Activated naive CD4-positive, alpha-beta T cell treated with anti-CD3 and anti-CD28 coated beads, Interleukin-2, amount 50 U/mL, for 16 hours (primary cell): ENCODE results near the gene SNRPD2.
"Not testable (repeated sequence)": the region's sequence is repeated elsewhere in the genome, so short reads cannot be mapped to it uniquely, and the experiment has no call there.

Experiments
- DNase-seq: peaks from one replicate; pipeline ENCODE4 v3.0.0-alpha.2; 2020

Gene SNRPD2

DNA sequence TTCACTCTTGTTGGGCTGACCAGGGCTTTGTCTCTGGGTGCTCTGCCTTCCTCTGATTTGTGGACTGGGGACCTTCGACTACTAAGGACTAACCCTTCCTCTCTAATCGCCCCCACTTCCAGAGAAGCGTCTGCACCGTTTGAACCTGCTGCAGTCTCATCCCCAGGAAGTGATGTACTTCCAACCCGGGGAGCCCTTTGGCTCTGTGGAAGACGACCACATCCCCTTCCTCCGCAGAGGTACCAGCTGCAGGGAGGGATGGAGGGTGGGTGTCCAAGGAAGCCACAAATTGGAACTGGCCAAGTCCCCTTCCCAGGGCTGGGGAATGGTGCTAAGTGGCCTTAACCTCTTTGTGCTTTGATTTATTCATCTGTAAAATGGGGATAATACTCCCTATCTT lies 9.9 kb upstream of the SNRPD2 start:
- no peak for DNase-seq

- peak; percentile 81 for DNase-seq
Measured at GRCh38 chr19:45693106-45693788, 1.5 kb upstream of the SNRPD2 start.

GRCh38 chr19:45692187-45693105 lies 693 bp upstream of the SNRPD2 start, which contains the start of gene QPCTL:
Gene QPCTL (plus strand): TSS chr19:45692666. CDS start chr19:45692704, 38 bp downstream.
- DNase-seq, result peak; percentile 98

- no peak for DNase-seq
Measured at GRCh38 chr19:45687599-45687998, 4.2 kb downstream of the SNRPD2 start.

DNA sequence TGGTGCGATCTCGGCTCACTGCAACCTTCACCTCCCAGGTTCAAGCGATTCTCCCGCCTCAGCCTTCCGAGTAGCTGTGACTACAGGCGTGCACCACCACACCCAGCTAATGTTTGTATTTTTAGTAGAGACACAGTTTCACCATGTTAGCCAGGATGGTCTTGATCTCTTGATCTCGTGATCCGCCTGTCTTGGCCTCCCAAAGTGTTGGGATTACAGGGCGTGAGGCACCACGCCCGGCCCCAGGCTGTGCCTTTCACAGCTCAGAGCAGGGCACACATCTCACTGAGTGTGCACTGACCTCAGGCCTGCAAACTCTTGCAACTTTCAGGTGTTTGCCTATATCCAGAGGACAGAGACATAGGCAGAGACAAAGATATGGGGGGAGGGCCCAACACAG lies 6.7 kb downstream of the SNRPD2 start:
- not testable (repeated sequence) for DNase-seq

DNA sequence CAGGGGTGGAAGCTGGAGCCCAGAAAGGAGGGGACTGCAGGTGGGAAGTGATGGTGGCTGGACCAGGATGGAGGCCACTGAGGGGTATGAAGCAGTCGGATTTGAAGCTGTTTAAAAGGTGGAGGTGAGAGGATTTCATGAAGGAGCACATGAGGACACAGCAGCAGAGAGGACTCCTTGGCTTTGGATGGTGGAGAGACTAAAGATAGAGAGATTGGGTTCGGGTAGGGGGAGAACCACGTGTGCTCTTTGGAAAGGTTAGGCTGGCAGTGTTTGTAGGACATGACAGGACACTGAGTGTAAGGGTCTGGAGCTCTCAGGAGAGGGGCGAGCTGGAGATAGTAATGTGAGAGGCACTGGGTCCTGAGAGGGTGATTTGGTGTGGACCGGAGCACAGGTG lies 8.8 kb downstream of the SNRPD2 start:
- no peak for DNase-seq

DNA sequence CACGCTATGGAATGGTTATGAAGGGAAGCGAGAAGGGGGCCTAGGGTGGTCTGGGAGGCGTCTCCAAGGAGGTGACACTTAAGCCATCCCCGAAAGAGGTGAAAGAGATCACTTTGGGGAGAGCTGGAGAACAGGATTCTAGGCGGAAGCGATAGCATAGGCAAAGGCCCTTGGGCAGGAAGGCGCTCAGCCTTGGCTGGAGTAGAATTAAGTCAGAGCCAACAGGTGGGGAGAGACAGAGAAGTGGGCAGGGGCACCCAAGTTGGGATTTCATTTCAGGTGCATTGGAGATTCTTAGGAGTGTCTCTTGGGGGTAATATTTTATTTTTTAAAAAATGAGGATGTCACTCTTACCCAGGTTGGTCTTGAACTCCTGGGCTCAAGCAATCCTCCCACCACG lies 9.6 kb downstream of the SNRPD2 start:
- DNase-seq, result no peak

- peak; percentile 83 for DNase-seq
Measured at GRCh38 chr19:45681391-45682015, 10.2 kb downstream of the SNRPD2 start.

- DNase-seq, result peak; percentile 89
Measured at GRCh38 chr19:45677351-45678230, 14.2 kb downstream of the SNRPD2 start.

DNA sequence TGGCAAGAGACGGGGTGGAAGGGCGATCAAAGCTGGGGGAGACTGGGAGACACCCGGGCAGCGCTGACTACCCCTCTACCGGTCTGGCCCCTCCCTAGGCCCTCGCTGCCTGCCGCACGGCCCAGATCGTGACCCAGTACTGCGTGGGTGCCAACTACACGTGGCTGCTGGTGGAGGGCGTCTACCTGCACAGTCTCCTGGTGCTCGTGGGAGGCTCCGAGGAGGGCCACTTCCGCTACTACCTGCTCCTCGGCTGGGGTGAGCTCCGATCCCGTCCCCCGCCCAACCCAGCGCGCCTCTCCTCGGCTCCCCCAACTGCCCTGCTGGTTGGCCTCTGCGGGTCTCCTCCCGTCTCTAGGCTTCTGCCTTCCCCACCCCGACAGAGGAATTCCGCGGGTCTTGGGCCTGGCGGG lies 14.9 kb downstream of the SNRPD2 start:
- peak; percentile 64 for DNase-seq

DNA sequence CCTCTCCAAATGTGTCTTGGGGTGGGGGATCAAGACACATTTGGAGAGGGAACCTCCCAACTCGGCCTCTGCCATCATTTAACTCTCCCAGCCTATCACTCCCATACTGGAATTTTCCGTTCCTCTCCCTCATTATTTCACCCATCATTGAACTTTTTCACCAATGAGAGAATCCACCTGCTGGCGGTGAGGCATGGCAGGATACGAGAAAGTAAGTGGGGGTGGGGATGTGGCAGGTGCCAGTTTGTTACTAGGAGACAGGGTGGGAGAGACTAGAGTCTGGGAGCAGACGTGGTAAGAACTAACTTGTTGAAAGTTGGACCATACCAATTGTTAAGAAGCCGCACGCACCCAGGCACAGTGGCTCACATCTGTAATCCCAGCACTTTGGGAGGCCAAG lies 16.8 kb downstream of the SNRPD2 start:
- DNase-seq, result no peak

DNA sequence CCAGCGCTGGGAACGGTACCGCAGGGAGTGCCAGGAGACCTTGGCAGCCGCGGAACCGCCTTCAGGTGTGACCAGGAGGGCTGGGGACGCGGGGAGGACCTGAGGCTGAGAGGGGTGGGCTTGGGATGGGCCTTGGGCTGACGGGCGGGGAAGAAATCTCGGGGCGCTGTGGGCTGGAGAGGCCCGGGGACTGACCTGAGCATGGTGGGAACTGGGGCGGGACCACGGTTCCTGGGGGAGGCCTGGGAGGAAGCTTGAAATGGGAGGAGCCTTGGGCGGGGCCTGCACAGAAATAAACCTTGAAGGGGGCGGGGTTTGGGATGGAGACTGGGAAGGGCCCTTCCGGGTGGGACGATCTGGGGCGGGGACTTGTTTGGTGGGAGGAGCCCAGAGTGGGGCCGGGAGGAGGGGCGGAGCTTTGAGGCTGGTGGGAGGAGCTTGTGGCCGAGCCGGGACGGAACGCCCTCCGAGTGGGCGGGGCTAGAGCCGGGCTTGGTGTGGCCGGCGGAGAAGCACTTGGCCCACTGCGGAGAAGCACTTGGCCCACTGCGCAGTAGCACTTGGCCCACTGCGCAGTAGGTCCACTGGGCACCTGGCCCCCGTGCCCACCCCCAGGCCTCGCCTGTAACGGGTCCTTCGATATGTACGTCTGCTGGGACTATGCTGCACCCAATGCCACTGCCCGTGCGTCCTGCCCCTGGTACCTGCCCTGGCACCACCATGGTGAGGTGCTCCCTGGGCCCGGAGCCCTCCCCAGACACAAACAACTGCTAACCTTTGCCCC lies 20.9 kb downstream of the SNRPD2 start:
- peak; percentile 58 for DNase-seq

GRCh38 chr19:45668342-45668871 lies 23.3 kb downstream of the SNRPD2 start:
- peak; percentile 45 for DNase-seq

GRCh38 chr19:45667620-45668341 lies 24.0 kb downstream of the SNRPD2 start, which contains the start of gene GIPR:
Gene GIPR (plus strand): TSS chr19:45668221. CDS start chr19:45669521, 1,300 bp downstream.
- peak; percentile 61 for DNase-seq

DNA sequence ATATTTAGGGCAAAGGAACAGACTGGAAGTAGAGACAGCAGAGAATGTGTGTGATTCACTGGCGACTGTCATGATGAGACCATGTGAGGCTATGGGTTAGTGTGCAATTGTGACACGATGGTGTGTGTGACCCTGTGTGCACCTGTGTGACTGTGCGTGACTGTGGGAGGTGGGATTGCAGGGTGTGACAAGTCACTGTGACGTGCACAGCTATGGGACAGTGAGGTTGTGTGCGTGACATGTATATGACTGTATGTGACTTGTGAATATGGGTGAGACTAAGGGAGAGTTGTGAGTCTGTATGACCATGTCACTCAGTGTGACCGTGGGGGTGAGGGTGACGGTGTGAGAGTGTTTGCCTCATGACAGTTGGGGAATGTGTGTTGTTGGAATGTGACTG lies 27.2 kb downstream of the SNRPD2 start:
- no peak for DNase-seq

DNA sequence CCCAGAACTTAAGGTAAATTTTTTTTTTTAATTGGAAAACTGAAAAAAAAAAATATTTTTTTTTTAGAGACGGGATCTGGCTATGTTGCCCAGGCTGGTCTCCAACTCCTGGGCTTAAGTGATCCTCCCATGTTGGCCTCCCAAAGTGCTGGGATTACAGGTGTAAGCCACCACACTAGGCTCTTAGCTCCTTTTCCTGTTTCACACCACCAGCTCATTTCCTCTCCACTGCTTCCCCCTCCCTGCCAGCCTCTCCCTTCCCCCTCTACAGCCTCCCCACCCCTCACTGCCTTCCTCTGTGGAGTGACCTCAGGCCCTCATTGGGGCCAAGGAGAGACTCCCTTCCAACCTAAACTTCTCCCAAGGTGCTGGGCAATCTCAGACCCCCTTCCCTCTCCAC lies 28.0 kb downstream of the SNRPD2 start:
- no peak for DNase-seq

DNA sequence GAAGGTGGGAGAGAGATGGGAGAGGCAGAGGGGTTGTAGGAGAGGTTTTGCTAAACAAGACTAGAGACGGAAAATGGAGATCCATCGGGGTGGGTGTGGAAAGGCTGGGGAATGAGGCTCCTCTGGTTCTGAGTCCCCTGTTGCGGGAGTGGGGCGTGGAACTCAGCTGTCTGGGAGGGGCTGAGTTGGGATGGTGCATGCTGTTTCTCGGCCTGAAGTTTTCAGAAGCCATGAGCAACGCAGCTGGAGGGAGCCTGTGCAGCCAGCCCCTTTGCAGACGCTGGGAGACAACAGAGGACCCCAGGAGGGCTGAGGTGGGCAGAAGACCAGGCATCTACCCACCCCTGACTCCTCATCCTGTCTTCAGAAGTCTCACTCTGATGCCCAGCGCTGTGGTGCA lies 31.1 kb downstream of the SNRPD2 start:
- no peak for DNase-seq

DNA sequence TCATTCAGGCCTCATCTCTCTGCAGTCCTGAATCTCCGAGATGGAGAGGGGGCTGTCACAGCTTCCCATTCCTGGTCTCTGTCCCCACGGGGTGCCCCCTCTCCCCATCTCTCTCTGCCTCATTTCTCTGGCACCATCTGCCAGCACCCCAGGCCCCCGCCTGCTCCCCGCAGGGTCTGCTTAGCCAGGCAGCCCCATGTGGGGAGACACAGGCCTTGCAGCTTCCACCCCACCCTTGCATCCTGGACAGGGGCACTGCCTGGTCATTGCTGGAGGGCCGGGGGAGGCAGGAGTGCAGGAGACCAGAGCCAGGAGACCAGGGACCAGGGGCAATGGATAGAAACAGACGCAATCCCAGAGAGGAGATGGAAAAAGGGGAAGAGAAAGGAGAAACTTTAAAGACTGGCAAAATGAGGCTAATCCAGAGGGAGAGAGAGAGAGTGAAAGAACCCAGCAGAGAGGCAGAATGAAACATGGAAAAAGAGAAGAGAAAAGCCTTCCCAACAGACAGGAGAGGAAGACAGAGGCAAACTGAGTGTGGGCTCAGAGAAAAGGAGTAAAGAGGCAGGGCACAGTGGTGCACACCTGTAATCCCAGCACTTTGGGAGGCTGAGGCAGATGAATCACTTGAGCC lies 32.5 kb downstream of the SNRPD2 start:
- DNase-seq, result no peak

GRCh38 chr19:45657520-45658167 lies 34.1 kb downstream of the SNRPD2 start:
- no peak for DNase-seq

DNA sequence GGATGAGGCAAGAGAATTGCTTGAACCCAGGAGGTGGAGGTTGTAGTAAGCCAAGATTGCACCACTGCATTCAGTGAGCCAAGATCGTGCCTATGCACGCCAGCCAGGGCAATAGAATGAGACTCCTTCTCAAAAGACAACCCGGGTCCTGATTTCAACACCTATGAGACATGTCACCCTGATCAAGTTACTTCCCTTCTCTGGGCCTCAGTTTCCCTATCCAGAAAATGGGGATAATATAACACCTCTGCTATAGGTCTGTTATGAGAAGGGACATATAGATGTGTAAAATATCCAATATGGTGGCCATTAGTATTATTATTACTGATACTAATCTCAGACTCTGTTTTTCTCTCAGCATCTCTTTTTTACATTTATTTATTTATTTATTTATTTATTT lies 36.7 kb downstream of the SNRPD2 start:
- no peak for DNase-seq
